Renal pelvis (tissue), 4 donors: Measurements from ENCODE around the gene RPL18. TPM values are rescaled to one million over a fixed set of nuclear protein-coding genes. Genes with fewer than 3 reads are reported as not detected.

Experiments
- DNase-seq: peaks from one replicate; pipeline ENCODE4 v3.0.0-alpha.2; 2013
- polyA plus RNA-seq, 3 donors: library from polyadenylated mRNA; unstranded; fragments of 120-200 nt; gene quantifications; one replicate each; pipeline ENCODE4 v1.2.1, GENCODE V29; 2013; ENCODE audit not compliant: insufficient read length in 3 of 3

Gene RPL18
- polyA plus RNA-seq, 3 donors, result 1,186 to 1,447 (median 1,300) TPM

- DNase-seq, result no peak
These were observed 961 bp upstream of the RPL18 start for GRCh38 chr19:48619692-48620585.

GRCh38 chr19:48618278-48618915 is 581 bp downstream of the RPL18 start:
- DNase-seq, result no peak

GRCh38 chr19:48617146-48617937 is 1.6 kb downstream of the RPL18 start:
- DNase-seq, result no peak

GRCh38 chr19:48616491-48617056 is 2.4 kb downstream of the RPL18 start:
- no peak for DNase-seq

GRCh38 chr19:48616041-48616436 is 2.9 kb downstream of the RPL18 start:
- no peak for DNase-seq

GRCh38 chr19:48615231-48616040 is 3.5 kb downstream of the RPL18 start:
- no peak for DNase-seq

- DNase-seq, result no peak
These were observed 4.3 kb downstream of the RPL18 start, which contains the start of gene FAM83E for GRCh38 chr19:48614436-48615230. Gene FAM83E, minus strand, starts transcription at chr19:48615076. Its CDS starts 1,704 bp downstream, at chr19:48613372.

- no peak for DNase-seq
These were observed 5.0 kb downstream of the RPL18 start for GRCh38 chr19:48613852-48614435.

- no peak for DNase-seq
These were observed 5.7 kb downstream of the RPL18 start for GRCh38 chr19:48613024-48613851.

GRCh38 chr19:48611872-48612271 is 7.1 kb downstream of the RPL18 start:
- no peak for DNase-seq

- no peak for DNase-seq
These were observed 9.3 kb downstream of the RPL18 start for GRCh38 chr19:48609571-48610108.

GRCh38 chr19:48608798-48609263 is 10.1 kb downstream of the RPL18 start:
- no peak for DNase-seq

GRCh38 chr19:48607359-48607755 is 11.6 kb downstream of the RPL18 start:
- no peak for DNase-seq

GRCh38 chr19:48606463-48607358 is 12.3 kb downstream of the RPL18 start, which contains the start of gene SPACA4:
Gene SPACA4, plus strand, starts transcription at chr19:48606742. Its CDS starts 237 bp downstream, at chr19:48606979.
- DNase-seq, result no peak

GRCh38 chr19:48603850-48604249 is 15.1 kb downstream of the RPL18 start:
- no peak for DNase-seq

- DNase-seq, result no peak
These were observed 15.5 kb downstream of the RPL18 start for GRCh38 chr19:48603449-48603848.

- no peak for DNase-seq
These were observed 16.0 kb downstream of the RPL18 start for GRCh38 chr19:48603001-48603400.
